Right forelimb (tissue), 1 donor: Measurements from ENCODE around the gene TECTA.

Source experiments
- DNase-seq: peaks from one replicate; pipeline ENCODE4 v3.0.0-alpha.2; 2018

Gene TECTA

GRCh38 chr11:121180183-121180582 lies 79.1 kb downstream of the TECTA start:
- DNase-seq, result no peak

- no peak for DNase-seq
Measured at GRCh38 chr11:121188776-121189175, 87.7 kb downstream of the TECTA start.

GRCh38 chr11:121191818-121192217 lies 90.8 kb downstream of the TECTA start:
- DNase-seq, result no peak

- peak; percentile 50 for DNase-seq
Measured at GRCh38 chr11:121194731-121195596, 93.9 kb downstream of the TECTA start.

GRCh38 chr11:121198491-121198890 lies 97.4 kb downstream of the TECTA start:
- DNase-seq, result no peak

GRCh38 chr11:121199516-121199915 lies 98.5 kb downstream of the TECTA start:
- DNase-seq, result no peak

- no peak for DNase-seq
Measured at GRCh38 chr11:121206810-121207209, 105.8 kb downstream of the TECTA start.

GRCh38 chr11:121207485-121208115 lies 106.6 kb downstream of the TECTA start:
- no peak for DNase-seq

- no peak for DNase-seq
Measured at GRCh38 chr11:121210445-121211080, 109.5 kb downstream of the TECTA start.

GRCh38 chr11:121211626-121212025 lies 110.6 kb downstream of the TECTA start:
- no peak for DNase-seq

- DNase-seq, result no peak
Measured at GRCh38 chr11:121212536-121213361, 111.7 kb downstream of the TECTA start.

- no peak for DNase-seq
Measured at GRCh38 chr11:121213362-121213893, 112.4 kb downstream of the TECTA start.

GRCh38 chr11:121214861-121215260 lies 113.8 kb downstream of the TECTA start:
- DNase-seq, result no peak

- DNase-seq, result no peak
Measured at GRCh38 chr11:121221496-121222200, 120.6 kb downstream of the TECTA start.

- DNase-seq, result no peak
Measured at GRCh38 chr11:121223161-121223560, 122.1 kb downstream of the TECTA start.

GRCh38 chr11:121225382-121225781 lies 124.3 kb downstream of the TECTA start:
- no peak for DNase-seq

- DNase-seq, result no peak
Measured at GRCh38 chr11:121226415-121227263, 125.6 kb downstream of the TECTA start.

GRCh38 chr11:121228851-121229250 lies 127.8 kb downstream of the TECTA start:
- no peak for DNase-seq

GRCh38 chr11:121229495-121230215 lies 128.6 kb downstream of the TECTA start:
- DNase-seq, result no peak

- no peak for DNase-seq
Measured at GRCh38 chr11:121231576-121232278, 130.7 kb downstream of the TECTA start.
